GM10266 (cell line): ENCODE results near the gene TRIM65.
"Not testable (repeated sequence)": the region's sequence is repeated elsewhere in the genome, so short reads cannot be mapped to it uniquely, and the experiment has no call there.

ENCODE experiments used
- DNase-seq: peaks from one replicate; pipeline ENCODE4 v3.0.0; 2012; ENCODE audit errors: extremely low spot score
- CTCF ChIP-seq: IDR thresholded peaks from 2 replicates; pipeline ENCODE4 v1.5.1; 2012; ENCODE audit warnings: mild to moderate bottlenecking, low read depth; ENCODE audit not compliant: control insufficient read depth, insufficient read depth; ENCODE audit errors: missing control alignments

Gene TRIM65

GRCh38 chr17:75861927-75862317 lies 34.8 kb downstream of the TRIM65 start:
- TF ChIP-seq CTCF, result no peak

GRCh38 chr17:75859358-75859757 lies 37.4 kb downstream of the TRIM65 start:
- not testable (repeated sequence) for DNase-seq

More at GRCh38 chr17:75861927-75862317, 34.8 kb downstream of the TRIM65 start:
- no peak for DNase-seq

- no peak for TF ChIP-seq CTCF
- DNase-seq, result no peak
Observed at GRCh38 chr17:75856062-75856756, 40.5 kb downstream of the TRIM65 start.

GRCh38 chr17:75855310-75856061 lies 41.3 kb downstream of the TRIM65 start, which contains the start of gene WBP2:
Gene WBP2, minus strand, starts transcription at chr17:75855335. Its CDS starts 38 bp downstream, at chr17:75855297.
- peak; percentile 66 for TF ChIP-seq CTCF
- DNase-seq, result peak; percentile 98

GRCh38 chr17:75854881-75855309 lies 41.9 kb downstream of the TRIM65 start:
- TF ChIP-seq CTCF, result no peak
- DNase-seq, result no peak

GRCh38 chr17:75854101-75854748 lies 42.5 kb downstream of the TRIM65 start:
- no peak for TF ChIP-seq CTCF
- no peak for DNase-seq

- no peak for DNase-seq
- no peak for TF ChIP-seq CTCF
Observed at GRCh38 chr17:75853433-75853832, 43.3 kb downstream of the TRIM65 start.

GRCh38 chr17:75851693-75851991 lies 45.1 kb downstream of the TRIM65 start:
- not testable (repeated sequence) for DNase-seq
